Activated CD4-positive, alpha-beta T cell treated with anti-CD3 and anti-CD28 coated beads, Interleukin-2, amount 10 ng/mL, durations not matched to agents 7 days and 5 days (primary cell): ENCODE results near the gene RNF19B. TPM values are rescaled to one million over a fixed set of nuclear protein-coding genes. Genes with fewer than 3 reads are reported as not detected.

Experiments
- CTCF ChIA-PET: fragments of 350-600 bp; sonication (Branson Sonifier 250); formaldehyde crosslinking; loops from one replicate; lab custom pipeline; 2021; ENCODE audit warnings: antibody characterized with exemption; lab: Charles Lee
- POLR2A ChIA-PET: fragments of 350-600 bp; sonication (Branson Sonifier 250); formaldehyde crosslinking; loops from one replicate; lab custom pipeline; 2021; ENCODE audit warnings: antibody characterized with exemption; lab: Charles Lee
- DNase-seq: peaks from one replicate; pipeline ENCODE4 v3.0.0-alpha.2; 2020
- H3K27ac Mint-ChIP-seq: one replicate; pipeline ENCODE4 v1.8.0; 2021; ENCODE audit warnings: mild to moderate bottlenecking, moderate library complexity, mixed read lengths
- H3K27me3 Mint-ChIP-seq: one replicate; pipeline ENCODE4 v1.8.0; 2021; ENCODE audit warnings: mixed read lengths
- H3K36me3 Mint-ChIP-seq: one replicate; pipeline ENCODE4 v1.8.0; 2021; ENCODE audit warnings: low read depth, mixed read lengths
- H3K4me1 Mint-ChIP-seq: one replicate; pipeline ENCODE4 v1.8.0; 2021; ENCODE audit warnings: mixed read lengths
- H3K4me3 Mint-ChIP-seq: one replicate; pipeline ENCODE4 v1.8.0; 2021; ENCODE audit warnings: mild to moderate bottlenecking, moderate library complexity, mixed read lengths
- H3K9me3 Mint-ChIP-seq: one replicate; pipeline ENCODE4 v1.8.0; 2021; ENCODE audit warnings: mixed read lengths
- total RNA-seq, 2 experiments: library from RNA; stranded (reverse); gene quantifications; one replicate each; pipeline ENCODE4 v1.2.3, GENCODE V29; 2021

The RNF19B gene
- total RNA-seq, 2 experiments from 2014 or later = 18.4 to 20.1 TPM

- Mint-ChIP-seq H3K4me3 (peak overlapping the region; percentile 14), H3K4me1 (peaks cover 5% of the 10 kb centered on the region), H3K9me3 (no peaks in the 10 kb centered on the region), H3K36me3 (no peaks in the 10 kb centered on the region), H3K27ac (no peak overlapping the region), H3K27me3 (peaks cover 57% of the 10 kb centered on the region)
- ChIA-PET POLR2A (no interaction called here), CTCF (interaction anchor here (0.6 to 1.6 kb wide), 5 partner anchors 17 to 72 kb away, joined by 3 to 4 read pairs (median 3); no protein-coding TSS in a partner anchor)
- DNase-seq = no peak
Measured at GRCh38 chr1:32902535-32902920, 62.1 kb downstream of the RNF19B start.

GRCh38 chr1:32901823-32902534 is 62.6 kb downstream of the RNF19B start:
- Mint-ChIP-seq H3K9me3 (no peaks in the 10 kb centered on the region), H3K4me1 (peaks cover 5% of the 10 kb centered on the region), H3K27ac (no peak overlapping the region), H3K27me3 (peaks cover 57% of the 10 kb centered on the region), H3K36me3 (no peaks in the 10 kb centered on the region), H3K4me3 (peak overlapping the region; percentile 56)
- POLR2A ChIA-PET = no interaction called here
- no peak for DNase-seq
- CTCF ChIA-PET = interaction anchor here (0.6 to 1.6 kb wide), 4 partner anchors 17 to 72 kb away, joined by 3 read pairs; no protein-coding TSS in a partner anchor

- CTCF ChIA-PET = no interaction called here
- H3K27me3 Mint-ChIP-seq = peaks cover 57% of the 10 kb centered on the region
- no peak for DNase-seq
- H3K27ac Mint-ChIP-seq = no peak within 1 kb of the TSS
- peaks cover 5% of the 10 kb centered on the region for H3K4me1 Mint-ChIP-seq
- H3K9me3 Mint-ChIP-seq = no peaks in the 10 kb centered on the region
- POLR2A ChIA-PET = no interaction called here
- peak within 1 kb of the TSS; percentile 56 for H3K4me3 Mint-ChIP-seq
- no peaks in the 10 kb centered on the region for H3K36me3 Mint-ChIP-seq
Measured at GRCh38 chr1:32900956-32901822, 63.4 kb downstream of the RNF19B start, which contains the start of gene TMEM54. Gene TMEM54, minus strand, starts transcription at chr1:32901389. Its CDS starts 151 bp downstream, at chr1:32901238.

- Mint-ChIP-seq H3K4me1 (peaks cover 5% of the 10 kb centered on the region), H3K27ac (no peak overlapping the region), H3K36me3 (no peaks in the 10 kb centered on the region), H3K4me3 (peak overlapping the region; percentile 51), H3K9me3 (no peaks in the 10 kb centered on the region), H3K27me3 (peaks cover 61% of the 10 kb centered on the region)
- ChIA-PET POLR2A (no interaction called here), CTCF (interaction anchor here (0.9 to 1.5 kb wide), 2 partner anchors 10 to 28 kb away, joined by 3 read pairs; no protein-coding TSS in a partner anchor)
- DNase-seq = no peak
Measured at GRCh38 chr1:32900371-32900955, 64.1 kb downstream of the RNF19B start.

- no peak for DNase-seq
- H3K27me3 Mint-ChIP-seq = peaks cover 59% of the 10 kb centered on the region
- ChIA-PET POLR2A (no interaction called here), CTCF (interaction anchor here (0.9 to 1.6 kb wide), 3 partner anchors 9 to 28 kb away, joined by 3 to 11 read pairs (median 3); partner anchors contain the start of gene HPCA)
- no peak overlapping the region for H3K4me3 Mint-ChIP-seq
- H3K27ac Mint-ChIP-seq = no peak overlapping the region
- no peaks in the 10 kb centered on the region for H3K36me3 Mint-ChIP-seq
- no peaks in the 10 kb centered on the region for H3K9me3 Mint-ChIP-seq
- peaks cover 5% of the 10 kb centered on the region for H3K4me1 Mint-ChIP-seq
Measured at GRCh38 chr1:32899586-32900296, 64.9 kb downstream of the RNF19B start.

GRCh38 chr1:32898958-32899357 is 65.7 kb downstream of the RNF19B start:
- Mint-ChIP-seq H3K27ac (no peak overlapping the region), H3K9me3 (no peaks in the 10 kb centered on the region), H3K4me1 (peaks cover 5% of the 10 kb centered on the region), H3K4me3 (no peak overlapping the region), H3K36me3 (no peaks in the 10 kb centered on the region), H3K27me3 (peaks cover 56% of the 10 kb centered on the region)
- ChIA-PET POLR2A (no interaction called here), CTCF (interaction anchor here (0.7 to 1.6 kb wide), 2 partner anchors 13 to 191 kb away, joined by 3 to 11 read pairs; partner anchors contain the start of gene HPCA)
- no peak for DNase-seq

- Mint-ChIP-seq H3K36me3 (no peaks in the 10 kb centered on the region), H3K9me3 (no peaks in the 10 kb centered on the region), H3K4me3 (no peak overlapping the region), H3K4me1 (peaks cover 5% of the 10 kb centered on the region), H3K27me3 (peaks cover 55% of the 10 kb centered on the region), H3K27ac (no peak overlapping the region)
- POLR2A ChIA-PET = no interaction called here
- no peak for DNase-seq
- CTCF ChIA-PET = interaction anchor here (0.6 to 1.6 kb wide), 2 partner anchors 12 to 167 kb away, joined by 3 to 11 read pairs; partner anchors contain the start of gene HPCA
Measured at GRCh38 chr1:32898056-32898455, 66.6 kb downstream of the RNF19B start.

GRCh38 chr1:32897082-32898049 is 67.2 kb downstream of the RNF19B start:
- POLR2A ChIA-PET = no interaction called here
- CTCF ChIA-PET = interaction anchor here (0.5 to 0.9 kb wide), 3 partner anchors 9 to 581 kb away, joined by 3 to 4 read pairs (median 3); no protein-coding TSS in a partner anchor
- Mint-ChIP-seq H3K4me3 (no peak overlapping the region), H3K27ac (no peak overlapping the region), H3K9me3 (no peaks in the 10 kb centered on the region), H3K36me3 (no peaks in the 10 kb centered on the region), H3K4me1 (peaks cover 9% of the 10 kb centered on the region), H3K27me3 (peaks cover 53% of the 10 kb centered on the region)
- DNase-seq = no peak

- Mint-ChIP-seq H3K27me3 (peaks cover 54% of the 10 kb centered on the region), H3K4me1 (peaks cover 6% of the 10 kb centered on the region), H3K4me3 (no peak overlapping the region), H3K27ac (no peak overlapping the region), H3K9me3 (no peaks in the 10 kb centered on the region), H3K36me3 (no peaks in the 10 kb centered on the region)
- ChIA-PET CTCF (interaction anchor here (0.5 to 0.9 kb wide), 3 partner anchors 10 to 580 kb away, joined by 3 to 4 read pairs (median 4); no protein-coding TSS in a partner anchor), POLR2A (no interaction called here)
- DNase-seq = no peak
Measured at GRCh38 chr1:32896451-32896850, 68.2 kb downstream of the RNF19B start.

GRCh38 chr1:32895325-32896215 is 69.0 kb downstream of the RNF19B start:
- no peak for DNase-seq
- CTCF ChIA-PET = interaction anchor here (0.8 to 1.5 kb wide), 4 partner anchors 9 to 192 kb away, joined by 3 read pairs; no protein-coding TSS in a partner anchor
- POLR2A ChIA-PET = no interaction called here
- H3K36me3 Mint-ChIP-seq = no peaks in the 10 kb centered on the region
- no peak overlapping the region for H3K27ac Mint-ChIP-seq
- peaks cover 58% of the 10 kb centered on the region for H3K27me3 Mint-ChIP-seq
- no peaks in the 10 kb centered on the region for H3K9me3 Mint-ChIP-seq
- H3K4me1 Mint-ChIP-seq = peaks cover 6% of the 10 kb centered on the region
- no peak overlapping the region for H3K4me3 Mint-ChIP-seq
